CD8-positive, alpha-beta memory T cell (primary cell): ENCODE results near the gene CMPK1. TPM values are rescaled to one million over a fixed set of nuclear protein-coding genes. Genes with fewer than 3 reads are reported as not detected.

Source experiments
- CTCF ChIA-PET: fragments of 350-600 bp; sonication (Branson Sonifier 250); formaldehyde crosslinking; loops from one replicate; lab custom pipeline; 2021; ENCODE audit warnings: antibody characterized with exemption; lab: Charles Lee
- POLR2A ChIA-PET: fragments of 350-600 bp; sonication (Branson Sonifier 250); formaldehyde crosslinking; loops from one replicate; lab custom pipeline; 2021; ENCODE audit warnings: antibody characterized with exemption; lab: Charles Lee
- DNase-seq, 5 donors: peaks; one replicate each; pipeline versions ENCODE4 v3.0.0 to v3.0.0-alpha.2; 2020 to 2022; ENCODE audit warnings: mixed read lengths in 1 of 5
- H3K27ac ChIP-seq: one replicate; pipeline ENCODE4 v1.7.0; 2013; ENCODE audit warnings: low read depth, mild to moderate bottlenecking, low read length, moderate library complexity
- H3K27me3 ChIP-seq: 2 replicates; pipeline ENCODE4 v1.7.0; 2013; ENCODE audit warnings: low read length, mild to moderate bottlenecking; ENCODE audit not compliant: insufficient read depth, poor library complexity, severe bottlenecking
- H3K36me3 ChIP-seq: 2 replicates; pipeline ENCODE4 v1.7.0; 2013; ENCODE audit warnings: mild to moderate bottlenecking, low read length, moderate library complexity; ENCODE audit not compliant: insufficient read depth
- H3K4me1 ChIP-seq: 2 replicates; pipeline ENCODE4 v1.7.0; 2013; ENCODE audit warnings: mild to moderate bottlenecking, low read length, moderate library complexity; ENCODE audit not compliant: insufficient read depth
- H3K4me3 ChIP-seq: 2 replicates; pipeline ENCODE4 v1.7.0; 2013; ENCODE audit warnings: mild to moderate bottlenecking, low read length
- H3K9me3 ChIP-seq: 2 replicates; pipeline ENCODE4 v1.7.0; 2013; ENCODE audit warnings: mild to moderate bottlenecking, low read length
- H3K27ac Mint-ChIP-seq, 8 donors: one replicate each; pipeline ENCODE4 v1.8.0; 2020 to 2021; ENCODE audit warnings: mixed read lengths in 8 of 8, mild to moderate bottlenecking in 6 of 8, inconsistent platforms in 3 of 8, moderate library complexity in 3 of 8
- H3K27me3 Mint-ChIP-seq, 2 donors: one replicate each; pipeline ENCODE4 v1.8.0; 2020 to 2021; ENCODE audit warnings: mixed read lengths in 2 of 2, mild to moderate bottlenecking in 1 of 2, moderate library complexity in 1 of 2
- H3K36me3 Mint-ChIP-seq, 3 donors: one replicate each; pipeline ENCODE4 v1.8.0; 2020 to 2021; ENCODE audit warnings: mixed read lengths in 3 of 3, inconsistent platforms in 1 of 3, mild to moderate bottlenecking in 1 of 3
- H3K4me1 Mint-ChIP-seq, 3 donors: one replicate each; pipeline ENCODE4 v1.8.0; 2020 to 2021; ENCODE audit warnings: mixed read lengths in 3 of 3, inconsistent platforms in 1 of 3, mild to moderate bottlenecking in 1 of 3
- H3K4me3 Mint-ChIP-seq, 7 donors: one replicate each; pipeline ENCODE4 v1.8.0; 2020 to 2021; ENCODE audit warnings: mixed read lengths in 7 of 7, mild to moderate bottlenecking in 6 of 7, moderate library complexity in 4 of 7, inconsistent platforms in 2 of 7
- H3K9me3 Mint-ChIP-seq, 5 donors: one replicate each; pipeline ENCODE4 v1.8.0; 2020 to 2022; ENCODE audit warnings: mixed read lengths in 5 of 5, mild to moderate bottlenecking in 3 of 5, moderate library complexity in 2 of 5, inconsistent platforms in 1 of 5
- polyA plus RNA-seq: library from polyadenylated mRNA; unstranded; fragments of 300-500 nt; fragmentation: Illumina TruSeq; gene quantifications from one replicate; pipeline ENCODE4 v1.2.3, GENCODE V29; 2021
- total RNA-seq, 2 experiments: library from RNA; stranded (reverse); gene quantifications; one replicate each; pipeline ENCODE4 v1.2.3, GENCODE V29; 2021

Gene CMPK1
- total and polyA plus RNA-seq, 3 experiments from 2014 or later: 128 to 187 (median 131) TPM

GRCh38 chr1:47418122-47418521 lies 84.5 kb downstream of the CMPK1 start:
- Mint-ChIP-seq H3K4me3 (peak overlapping the region in 6 of 7 donors; percentile 27 to 71 (median 44)), H3K36me3 (peaks cover 0 to 17% (median 0%) of the 10 kb centered on the region in 3 donors), H3K9me3 (peaks cover 0 to 2% (median 0%) of the 10 kb centered on the region in 5 donors), H3K27ac (no peak overlapping the region), H3K4me1 (peaks cover 5 to 10% (median 7%) of the 10 kb centered on the region in 3 donors), H3K27me3 (peaks cover 23 to 56% of the 10 kb centered on the region in 2 donors)
- no peaks in the 10 kb centered on the region for H3K4me1 ChIP-seq
- no peak overlapping the region for H3K27ac ChIP-seq
- no peak overlapping the region for H3K4me3 ChIP-seq
- no peaks in the 10 kb centered on the region for H3K9me3 ChIP-seq
- H3K36me3 ChIP-seq: no peaks in the 10 kb centered on the region
- DNase-seq: no peak
- POLR2A ChIA-PET: no interaction called here
- peaks cover 10% of the 10 kb centered on the region for H3K27me3 ChIP-seq
- CTCF ChIA-PET: interaction anchor here (0.9 to 2.1 kb wide), 4 partner anchors 14 to 24 kb away, joined by 3 to 8 read pairs (median 4); partner anchors contain the start of gene FOXD2

DNA sequence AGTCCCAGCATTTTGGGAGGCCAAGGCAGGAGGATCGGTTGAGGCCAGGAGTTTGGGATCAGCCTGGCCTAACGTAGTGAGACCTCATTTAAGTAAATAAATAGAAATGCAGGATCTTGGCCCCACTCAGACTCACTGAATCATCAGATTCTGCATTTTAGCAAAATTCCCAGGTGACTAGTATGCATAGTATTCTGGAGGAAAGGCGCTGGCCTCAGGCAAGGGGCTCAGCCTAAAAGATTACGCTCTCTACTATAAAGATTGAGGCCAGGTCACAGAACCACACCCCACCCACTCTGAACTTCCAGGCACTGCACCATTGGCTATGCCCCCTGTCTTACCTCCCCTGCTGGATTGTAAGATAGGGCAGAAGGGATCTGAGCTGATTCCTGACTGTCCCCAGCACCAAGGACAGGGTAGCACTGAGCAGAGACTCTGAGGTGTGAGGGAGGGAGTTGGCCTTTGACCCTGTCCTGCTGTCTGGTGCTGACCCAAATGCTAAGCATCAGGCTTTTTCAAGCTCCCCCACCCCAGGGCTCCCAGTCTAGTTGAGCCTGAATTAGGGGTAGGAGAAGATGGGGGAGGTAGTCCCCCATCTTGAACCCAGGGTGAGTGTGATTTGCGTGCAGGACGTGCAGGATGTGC lies 85.2 kb downstream of the CMPK1 start:
- Histone ChIP-seq H3K27me3 (peaks cover 10% of the 10 kb centered on the region), H3K36me3 (no peaks in the 10 kb centered on the region), H3K9me3 (no peaks in the 10 kb centered on the region), H3K4me3 (no peak overlapping the region), H3K4me1 (no peaks in the 10 kb centered on the region), H3K27ac (no peak overlapping the region)
- H3K27me3 Mint-ChIP-seq: peaks cover 23 to 54% of the 10 kb centered on the region in 2 donors
- H3K27ac Mint-ChIP-seq: no peak overlapping the region
- POLR2A ChIA-PET: no interaction called here
- H3K36me3 Mint-ChIP-seq: peaks cover 0 to 17% (median 0%) of the 10 kb centered on the region in 3 donors
- CTCF ChIA-PET: interaction anchor here (1.4 to 2.1 kb wide), 4 partner anchors 13 to 19 kb away, joined by 4 to 8 read pairs (median 6); partner anchors contain the start of gene FOXD2
- no peak overlapping the region for H3K4me3 Mint-ChIP-seq
- no peak for DNase-seq
- H3K9me3 Mint-ChIP-seq: peaks cover 0 to 2% (median 0%) of the 10 kb centered on the region in 5 donors
- H3K4me1 Mint-ChIP-seq: peaks cover 5 to 10% (median 7%) of the 10 kb centered on the region in 3 donors

DNA sequence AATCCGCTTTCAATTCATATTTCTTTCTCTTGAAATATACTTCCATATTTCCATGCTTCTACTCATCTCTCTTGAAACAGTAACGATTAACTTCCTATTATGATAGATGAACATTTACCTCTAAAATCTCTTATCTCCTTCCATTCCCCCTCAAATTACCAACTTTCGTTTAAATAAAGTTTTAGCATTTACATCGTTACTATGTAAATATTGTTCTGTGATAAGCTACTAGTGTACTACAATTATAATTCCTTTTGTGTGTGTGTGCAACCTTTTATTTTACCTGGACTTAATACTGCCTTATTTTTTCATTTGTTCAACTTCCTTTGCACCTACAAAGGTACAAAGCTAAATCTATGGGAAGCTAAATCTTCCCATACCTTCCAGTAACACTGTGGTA lies 87.0 kb downstream of the CMPK1 start:
- Mint-ChIP-seq H3K27ac (no peak overlapping the region), H3K36me3 (peaks cover 0 to 13% (median 0%) of the 10 kb centered on the region in 3 donors), H3K27me3 (peaks cover 18 to 37% of the 10 kb centered on the region in 2 donors), H3K4me3 (no peak overlapping the region), H3K4me1 (peaks cover 4 to 15% (median 10%) of the 10 kb centered on the region in 3 donors), H3K9me3 (peaks cover 0 to 2% (median 0%) of the 10 kb centered on the region in 5 donors)
- H3K9me3 ChIP-seq: no peaks in the 10 kb centered on the region
- ChIA-PET POLR2A (no interaction called here), CTCF (interaction anchor here (1.4 to 1.8 kb wide), 3 partner anchors 15 to 289 kb away, joined by 3 to 8 read pairs (median 7); partner anchors contain the start of gene FOXD2)
- H3K36me3 ChIP-seq: no peaks in the 10 kb centered on the region
- no peak overlapping the region for H3K27ac ChIP-seq
- H3K4me1 ChIP-seq: no peaks in the 10 kb centered on the region
- H3K4me3 ChIP-seq: no peak overlapping the region
- no peak for DNase-seq
- H3K27me3 ChIP-seq: peaks cover 10% of the 10 kb centered on the region

DNA sequence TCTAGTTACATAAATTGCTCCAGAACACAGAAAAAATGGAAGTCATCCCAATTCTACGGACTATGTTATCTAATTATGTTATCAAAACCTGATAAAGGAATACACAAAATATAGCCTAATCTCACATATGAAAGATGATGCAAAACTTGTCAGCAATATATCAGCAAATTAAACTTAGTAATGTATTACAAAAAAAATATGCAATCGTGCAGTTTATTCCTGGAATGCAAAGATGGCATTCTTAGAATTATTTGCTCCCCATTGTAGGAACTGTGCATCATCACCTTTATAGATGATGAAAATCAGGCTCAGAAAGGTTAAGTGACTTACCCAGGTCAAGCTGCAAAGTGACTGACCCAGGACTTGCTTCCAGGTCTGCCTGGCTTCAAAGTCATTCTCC lies 90.3 kb downstream of the CMPK1 start:
- Mint-ChIP-seq H3K9me3 (no peaks in the 10 kb centered on the region), H3K27me3 (peaks cover 6 to 10% of the 10 kb centered on the region in 2 donors), H3K27ac (no peak overlapping the region), H3K36me3 (peaks cover 0 to 6% (median 1%) of the 10 kb centered on the region in 3 donors), H3K4me1 (peaks cover 2 to 7% (median 6%) of the 10 kb centered on the region in 3 donors), H3K4me3 (no peak overlapping the region)
- Histone ChIP-seq H3K36me3 (no peaks in the 10 kb centered on the region), H3K27me3 (no peaks in the 10 kb centered on the region), H3K9me3 (no peaks in the 10 kb centered on the region), H3K27ac (no peak overlapping the region), H3K4me1 (no peaks in the 10 kb centered on the region), H3K4me3 (no peak overlapping the region)
- no peak for DNase-seq
- ChIA-PET CTCF (interaction anchor here (2.2 kb wide), 1 partner anchor 14 kb away, joined by 7 read pairs; the partner anchor contains the start of gene FOXD2), POLR2A (no interaction called here)

DNA sequence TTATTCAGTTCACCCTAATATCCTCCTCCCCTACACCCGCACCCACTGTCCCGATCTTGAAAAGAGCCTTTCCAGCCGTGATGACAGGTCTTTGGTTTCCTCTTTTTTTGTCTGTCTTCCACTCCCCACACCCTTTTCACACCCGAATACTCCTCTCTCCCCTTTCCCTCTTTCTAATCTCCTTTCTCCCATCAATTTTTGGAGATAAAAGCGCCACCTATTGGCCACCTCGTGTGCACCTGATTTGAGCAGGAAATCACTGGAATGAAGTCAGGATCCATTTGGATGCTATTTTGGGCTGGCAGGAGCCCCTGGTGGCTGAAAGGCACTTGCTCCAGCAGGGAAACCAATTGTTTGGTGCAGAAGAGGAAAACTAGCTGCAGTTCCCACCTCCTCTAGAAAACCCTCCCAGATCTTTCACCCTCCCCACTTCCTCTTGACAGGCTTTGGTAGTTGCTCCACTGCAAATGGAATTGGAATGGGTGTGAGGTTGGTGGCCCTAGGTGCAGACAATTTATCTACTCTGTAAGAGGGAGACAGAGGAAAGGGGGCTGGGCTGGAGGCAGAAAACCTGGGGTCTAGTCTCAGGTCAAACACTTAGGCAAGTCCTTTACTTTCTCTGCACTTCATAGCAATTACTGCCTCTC lies 90.9 kb downstream of the CMPK1 start:
- H3K36me3 ChIP-seq: no peaks in the 10 kb centered on the region
- DNase-seq: no peak
- peaks cover 0 to 6% (median 1%) of the 10 kb centered on the region in 3 donors for H3K36me3 Mint-ChIP-seq
- no peaks in the 10 kb centered on the region for H3K9me3 Mint-ChIP-seq
- no peak overlapping the region for H3K4me3 Mint-ChIP-seq
- no peaks in the 10 kb centered on the region for H3K27me3 ChIP-seq
- no peak overlapping the region for H3K27ac Mint-ChIP-seq
- no peaks in the 10 kb centered on the region for H3K4me1 ChIP-seq
- POLR2A ChIA-PET: no interaction called here
- no peak overlapping the region for H3K27ac ChIP-seq
- CTCF ChIA-PET: no interaction called here
- no peak overlapping the region for H3K4me3 ChIP-seq
- no peaks in the 10 kb centered on the region for H3K9me3 ChIP-seq
- peaks cover 6 to 7% of the 10 kb centered on the region in 2 donors for H3K27me3 Mint-ChIP-seq
- peaks cover 2 to 7% (median 6%) of the 10 kb centered on the region in 3 donors for H3K4me1 Mint-ChIP-seq

Other genes with a start within 250 kb of the CMPK1 start
- not detected for gene CYP4A22, start 196.3 kb upstream of the CMPK1 start, total RNA-seq
- not detected for gene CYP4A22, start 196.3 kb upstream of the CMPK1 start, polyA plus RNA-seq
- not detected for gene PDZK1IP1, start 143.8 kb upstream of the CMPK1 start, total RNA-seq
- gene PDZK1IP1, start 143.8 kb upstream of the CMPK1 start, polyA plus RNA-seq: not detected
- gene TAL1, start 101.6 kb upstream of the CMPK1 start, total RNA-seq: not detected
- not detected for gene TAL1, start 101.6 kb upstream of the CMPK1 start, polyA plus RNA-seq
- 10 to 100 TPM; 18.4 to 19.1 TPM for gene STIL, start 19.6 kb upstream of the CMPK1 start, total RNA-seq
- 0.15 TPM for gene STIL, start 19.6 kb upstream of the CMPK1 start, polyA plus RNA-seq
- gene FOXE3, start 82.5 kb downstream of the CMPK1 start, total RNA-seq: not detected
- gene FOXE3, start 82.5 kb downstream of the CMPK1 start, polyA plus RNA-seq: not detected
- under 1 TPM; 0.18 to 0.22 TPM for gene FOXD2, start 104.3 kb downstream of the CMPK1 start, total RNA-seq
- gene FOXD2, start 104.3 kb downstream of the CMPK1 start, polyA plus RNA-seq: 0.37 TPM